Neural cell (in vitro differentiated cells): ENCODE results near the gene DENND5A. TPM values are rescaled to one million over a fixed set of nuclear protein-coding genes. Genes with fewer than 3 reads are reported as not detected.

Source experiments
- H2AFZ ChIP-seq: fragments of 200-600, 300-800 bp; sonication (generic), shearing (Covaris generic); 2 replicates; pipeline ENCODE4 v1.6.0; 2014; ENCODE audit warnings: low read depth, mild to moderate bottlenecking, antibody characterized with exemption, low read length, moderate library complexity
- H3F3A ChIP-seq: fragments of 200-600 bp; shearing (Covaris generic); 2 replicates; pipeline ENCODE4 v1.6.1; 2016; ENCODE audit warnings: mild to moderate bottlenecking, moderate library complexity, mixed read lengths, antibody characterized with exemption, low read length; ENCODE audit not compliant: insufficient read depth, poor library complexity, severe bottlenecking
- H3K27ac ChIP-seq: fragments of 200-600, 300-800 bp; sonication (generic), shearing (Covaris generic); 2 replicates; pipeline ENCODE4 v1.5.1; 2014; ENCODE audit warnings: mild to moderate bottlenecking, low read length, moderate library complexity
- H3K27me3 ChIP-seq: fragments of 300-800, 200-600 bp; sonication (generic), shearing (Covaris generic); 2 replicates; pipeline ENCODE4 v1.6.0; 2014; ENCODE audit warnings: mild to moderate bottlenecking, low read depth, low read length, moderate library complexity; ENCODE audit not compliant: insufficient read depth
- H3K36me3 ChIP-seq: fragments of 300-800, 200-600 bp; sonication (generic), shearing (Covaris generic); 2 replicates; pipeline ENCODE4 v1.5.1; 2014; ENCODE audit warnings: mild to moderate bottlenecking, antibody characterized with exemption, low read length, moderate library complexity; ENCODE audit not compliant: insufficient read depth
- H3K4me2 ChIP-seq: fragments of 300-800, 200-600 bp; sonication (generic), shearing (Covaris generic); 2 replicates; pipeline ENCODE4 v1.6.0; 2014; ENCODE audit warnings: mild to moderate bottlenecking, low read length
- H3K4me3 ChIP-seq: fragments of 300-800, 200-600 bp; sonication (generic), shearing (Covaris generic); 2 replicates; pipeline ENCODE4 v1.5.1; 2014; ENCODE audit warnings: mild to moderate bottlenecking, low read length, moderate library complexity
- H3K79me2 ChIP-seq: fragments of 200-600 bp; shearing (Covaris generic); replicated peaks from 2 replicates; pipeline ENCODE4 v1.6.0; 2014; ENCODE audit warnings: mild to moderate bottlenecking, low read length, moderate library complexity; ENCODE audit not compliant: insufficient read depth
- H3K9ac ChIP-seq: fragments of 300-800, 200-600 bp; sonication (generic), shearing (Covaris generic); 2 replicates; pipeline ENCODE4 v1.6.1; 2016; ENCODE audit warnings: mild to moderate bottlenecking, low read length, mixed read lengths
- H3K9me2 ChIP-seq: fragments of 200-600 bp; shearing (Covaris generic); 2 replicates; pipeline ENCODE4 v1.6.1; 2016; ENCODE audit warnings: mild to moderate bottlenecking, low read length, mixed read lengths; ENCODE audit not compliant: insufficient read depth
- H3K9me3 ChIP-seq: fragments of 200-600, 300-800 bp; sonication (generic), shearing (Covaris generic); 2 replicates; pipeline ENCODE4 v1.6.1; 2016; ENCODE audit warnings: mild to moderate bottlenecking, mixed run types, low read length, moderate library complexity, mixed read lengths
- H4K20me1 ChIP-seq: fragments of 200-600 bp; shearing (Covaris generic); 2 replicates; pipeline ENCODE4 v1.6.1; 2016; ENCODE audit warnings: mild to moderate bottlenecking, mixed run types; ENCODE audit not compliant: insufficient read depth
- EP300 ChIP-seq: fragments of 450-650 bp; conservative IDR thresholded peaks from 2 replicates; pipeline ENCODE4 v1.6.1; 2014; ENCODE audit warnings: antibody characterized with exemption, mild to moderate bottlenecking, moderate library complexity; ENCODE audit not compliant: poor library complexity, severe bottlenecking
- EZH2 ChIP-seq: fragments of 200-600, 300-800 bp; shearing (Covaris generic), sonication (generic); IDR thresholded peaks from 2 replicates; pipeline ENCODE4 v1.6.1; 2014; ENCODE audit warnings: antibody characterized with exemption, low read length, borderline replicate concordance, mild to moderate bottlenecking; ENCODE audit not compliant: insufficient read depth, poor library complexity, severe bottlenecking
- MXI1 ChIP-seq: fragments of 450-650 bp; conservative IDR thresholded peaks from 2 replicates; pipeline ENCODE4 v1.6.1; 2014; ENCODE audit warnings: antibody characterized with exemption, mild to moderate bottlenecking; ENCODE audit not compliant: poor library complexity, severe bottlenecking
- POLR2AphosphoS5 ChIP-seq: IDR thresholded peaks from 2 replicates; pipeline ENCODE4 v1.6.1; 2012
- RAD21 ChIP-seq: fragments of 450-650 bp; conservative IDR thresholded peaks from 2 replicates; pipeline ENCODE4 v1.6.1; 2014; ENCODE audit warnings: antibody characterized with exemption, mild to moderate bottlenecking, moderate library complexity
- REST ChIP-seq: IDR thresholded peaks from 2 replicates; pipeline ENCODE4 v1.6.1; 2012; ENCODE audit warnings: borderline replicate concordance
- SMC3 ChIP-seq: fragments of 450-650 bp; conservative IDR thresholded peaks from 2 replicates; pipeline ENCODE4 v1.6.1; 2014; ENCODE audit warnings: antibody characterized with exemption, mild to moderate bottlenecking, moderate library complexity; ENCODE audit not compliant: poor library complexity
- TAF1 ChIP-seq: IDR thresholded peaks from 2 replicates; pipeline ENCODE4 v1.6.1; 2012; ENCODE audit warnings: low read depth
- polyA plus RNA-seq: library from polyadenylated mRNA; depleted of rRNA; stranded (reverse); fragments of >200 nt; gene quantifications from 2 replicates; pipeline ENCODE4 v1.2.3, GENCODE V29; 2014
- TF ChIP-seq, protein P1 (sequence below): fragments of 450-650 bp; IDR thresholded peaks from 2 replicates; pipeline ENCODE4 v1.5.1; 2014; ENCODE audit warnings: antibody characterized with exemption, mild to moderate bottlenecking, moderate library complexity; ENCODE audit not compliant: poor library complexity, severe bottlenecking

The DENND5A gene
- polyA plus RNA-seq, 1 donor from 2014 or later: 75.6 TPM

DNA sequence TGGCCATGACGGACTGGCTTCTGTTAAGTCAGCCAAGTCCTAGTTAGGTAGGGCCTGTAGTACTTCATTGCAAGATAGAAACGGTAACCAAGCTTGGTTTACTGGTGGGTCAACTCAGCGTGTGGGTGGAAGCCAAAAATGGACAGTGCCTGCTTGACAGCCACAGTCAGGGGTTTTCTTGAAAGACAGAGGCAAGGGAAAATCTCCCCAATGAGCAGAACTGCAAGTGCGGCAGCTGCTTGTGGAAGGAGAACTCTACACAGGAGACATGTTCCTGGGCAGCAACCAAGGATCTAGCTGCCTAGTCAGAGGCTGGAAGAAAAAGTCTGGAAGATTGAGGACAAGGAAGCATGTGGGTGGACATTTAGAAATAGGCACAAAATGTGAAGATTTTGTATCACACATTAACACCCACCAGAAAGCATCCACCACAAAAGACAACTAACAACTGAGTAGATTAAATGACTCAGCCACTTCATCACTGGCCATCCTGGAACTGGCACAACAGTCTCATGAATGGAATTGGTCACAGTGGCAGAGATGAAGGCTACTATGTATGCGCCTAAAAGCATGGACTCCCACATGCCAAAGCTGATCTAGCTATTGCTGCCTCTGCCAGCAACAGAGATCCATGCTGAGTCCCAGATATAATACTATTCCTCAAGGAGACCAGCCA lies 132.8 kb downstream of the DENND5A start:
- Histone ChIP-seq H3K9ac (no peak overlapping the region), H2AFZ (no peak overlapping the region), H3K27me3 (no peaks in the 10 kb centered on the region), H4K20me1 (no peaks in the 10 kb centered on the region), H3K79me2 (no peaks in the 10 kb centered on the region), H3K27ac (no peak overlapping the region), H3K4me2 (no peak overlapping the region), H3F3A (no peaks in the 10 kb centered on the region), H3K9me3 (no peaks in the 10 kb centered on the region), H3K36me3 (peaks cover 4% of the 10 kb centered on the region), H3K4me3 (no peak overlapping the region), H3K9me2 (no peaks in the 10 kb centered on the region)
- no peak for TF ChIP-seq REST

DNA sequence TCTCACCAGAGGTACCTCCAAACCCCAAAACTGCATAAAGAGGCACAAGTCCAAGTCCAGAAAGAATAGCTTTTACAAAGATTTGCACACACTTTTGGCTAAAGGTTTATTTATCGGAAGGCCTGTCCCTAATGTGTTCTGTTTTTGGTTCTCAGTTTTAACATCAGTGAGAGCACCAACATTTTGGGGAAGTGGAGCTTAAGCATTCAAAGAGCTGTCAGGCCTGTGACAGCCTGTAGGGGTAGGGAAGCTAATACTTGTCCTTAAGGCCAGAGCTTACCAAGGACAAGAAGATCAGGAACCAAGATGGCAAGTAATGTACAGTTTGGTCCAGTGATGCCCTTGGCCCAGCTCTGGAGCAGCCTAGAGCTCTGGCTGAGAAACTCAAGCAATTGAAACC lies 134.9 kb downstream of the DENND5A start:
- H3K4me2 ChIP-seq: no peak overlapping the region
- H3K27me3 ChIP-seq: no peaks in the 10 kb centered on the region
- H4K20me1 ChIP-seq: no peaks in the 10 kb centered on the region
- no peak overlapping the region for H3K9ac ChIP-seq
- no peaks in the 10 kb centered on the region for H3K79me2 ChIP-seq
- no peak overlapping the region for H2AFZ ChIP-seq
- no peak overlapping the region for H3K4me3 ChIP-seq
- TF ChIP-seq EZH2 (no peak), REST (no peak), RAD21 (no peak), TAF1 (no peak), EP300 (no peak), POLR2AphosphoS5 (no peak)
- no peak overlapping the region for H3K27ac ChIP-seq
- H3K9me3 ChIP-seq: no peaks in the 10 kb centered on the region
- no peaks in the 10 kb centered on the region for H3F3A ChIP-seq
- peaks cover 4% of the 10 kb centered on the region for H3K36me3 ChIP-seq
- H3K9me2 ChIP-seq: no peaks in the 10 kb centered on the region

GRCh38 chr11:9126636-9127035 lies 138.5 kb downstream of the DENND5A start:
- H3K4me3 ChIP-seq: no peak overlapping the region
- H3K9me2 ChIP-seq: no peaks in the 10 kb centered on the region
- TF ChIP-seq RAD21 (no peak), SMC3 (no peak), REST (no peak), MXI1 (no peak), POLR2AphosphoS5 (no peak), EP300 (no peak), TAF1 (no peak)
- TF ChIP-seq, protein P1, sequence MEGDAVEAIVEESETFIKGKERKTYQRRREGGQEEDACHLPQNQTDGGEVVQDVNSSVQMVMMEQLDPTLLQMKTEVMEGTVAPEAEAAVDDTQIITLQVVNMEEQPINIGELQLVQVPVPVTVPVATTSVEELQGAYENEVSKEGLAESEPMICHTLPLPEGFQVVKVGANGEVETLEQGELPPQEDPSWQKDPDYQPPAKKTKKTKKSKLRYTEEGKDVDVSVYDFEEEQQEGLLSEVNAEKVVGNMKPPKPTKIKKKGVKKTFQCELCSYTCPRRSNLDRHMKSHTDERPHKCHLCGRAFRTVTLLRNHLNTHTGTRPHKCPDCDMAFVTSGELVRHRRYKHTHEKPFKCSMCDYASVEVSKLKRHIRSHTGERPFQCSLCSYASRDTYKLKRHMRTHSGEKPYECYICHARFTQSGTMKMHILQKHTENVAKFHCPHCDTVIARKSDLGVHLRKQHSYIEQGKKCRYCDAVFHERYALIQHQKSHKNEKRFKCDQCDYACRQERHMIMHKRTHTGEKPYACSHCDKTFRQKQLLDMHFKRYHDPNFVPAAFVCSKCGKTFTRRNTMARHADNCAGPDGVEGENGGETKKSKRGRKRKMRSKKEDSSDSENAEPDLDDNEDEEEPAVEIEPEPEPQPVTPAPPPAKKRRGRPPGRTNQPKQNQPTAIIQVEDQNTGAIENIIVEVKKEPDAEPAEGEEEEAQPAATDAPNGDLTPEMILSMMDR: no peak

More at GRCh38 chr11:9126636-9127035, 138.5 kb downstream of the DENND5A start:
- Histone ChIP-seq H3K4me2 (no peak overlapping the region), H3K9ac (no peak overlapping the region), H4K20me1 (no peaks in the 10 kb centered on the region), H3K36me3 (no peaks in the 10 kb centered on the region), H3K27ac (no peak overlapping the region), H3F3A (no peaks in the 10 kb centered on the region), H3K9me3 (no peaks in the 10 kb centered on the region), H3K27me3 (no peaks in the 10 kb centered on the region), H2AFZ (no peak overlapping the region), H3K79me2 (no peaks in the 10 kb centered on the region)
